Measurements from ENCODE around the gene AK9.

AK9 gene

DNA sequence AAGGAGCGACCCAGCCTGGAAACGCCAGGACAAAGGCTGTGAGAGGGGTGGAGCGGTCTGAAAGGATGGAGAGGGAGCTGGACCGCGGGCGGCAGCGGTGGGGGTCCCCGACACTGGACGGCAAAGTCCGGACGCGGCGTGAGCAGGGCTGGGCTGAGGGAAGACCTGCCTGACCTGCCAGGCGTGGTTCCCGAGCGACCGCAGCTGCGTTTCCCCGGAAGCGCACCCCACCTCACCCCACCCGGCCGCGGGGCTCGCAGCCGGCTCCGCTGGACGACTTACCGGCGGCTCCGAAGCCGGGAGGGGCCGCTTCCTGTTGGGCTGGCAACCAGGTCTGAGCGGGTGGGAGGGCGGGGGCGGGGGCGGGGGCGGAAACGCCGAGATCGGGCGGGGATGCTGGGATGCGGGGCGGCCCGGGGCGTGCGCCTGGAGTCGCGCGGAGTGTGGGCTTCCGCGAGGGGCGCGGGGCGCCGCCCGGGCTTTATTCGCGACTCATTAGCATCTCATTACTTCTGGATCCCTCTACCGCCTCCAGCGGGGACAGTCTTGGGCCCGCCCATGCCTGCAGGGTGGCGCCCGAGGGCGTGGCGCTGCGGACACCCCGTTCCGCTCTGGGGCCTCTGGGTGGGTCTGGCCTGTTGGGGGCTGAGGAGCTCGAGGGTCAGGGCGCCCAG lies 235.4 kb downstream of the AK9 start, which contains the start of gene MICAL1:
TSS of gene MICAL1 (minus strand) at position 336 of the 674 bp plus-strand sequence. CDS start 1,576 bp downstream, outside the sequence.
- FAIRE-seq = no peak

DNA sequence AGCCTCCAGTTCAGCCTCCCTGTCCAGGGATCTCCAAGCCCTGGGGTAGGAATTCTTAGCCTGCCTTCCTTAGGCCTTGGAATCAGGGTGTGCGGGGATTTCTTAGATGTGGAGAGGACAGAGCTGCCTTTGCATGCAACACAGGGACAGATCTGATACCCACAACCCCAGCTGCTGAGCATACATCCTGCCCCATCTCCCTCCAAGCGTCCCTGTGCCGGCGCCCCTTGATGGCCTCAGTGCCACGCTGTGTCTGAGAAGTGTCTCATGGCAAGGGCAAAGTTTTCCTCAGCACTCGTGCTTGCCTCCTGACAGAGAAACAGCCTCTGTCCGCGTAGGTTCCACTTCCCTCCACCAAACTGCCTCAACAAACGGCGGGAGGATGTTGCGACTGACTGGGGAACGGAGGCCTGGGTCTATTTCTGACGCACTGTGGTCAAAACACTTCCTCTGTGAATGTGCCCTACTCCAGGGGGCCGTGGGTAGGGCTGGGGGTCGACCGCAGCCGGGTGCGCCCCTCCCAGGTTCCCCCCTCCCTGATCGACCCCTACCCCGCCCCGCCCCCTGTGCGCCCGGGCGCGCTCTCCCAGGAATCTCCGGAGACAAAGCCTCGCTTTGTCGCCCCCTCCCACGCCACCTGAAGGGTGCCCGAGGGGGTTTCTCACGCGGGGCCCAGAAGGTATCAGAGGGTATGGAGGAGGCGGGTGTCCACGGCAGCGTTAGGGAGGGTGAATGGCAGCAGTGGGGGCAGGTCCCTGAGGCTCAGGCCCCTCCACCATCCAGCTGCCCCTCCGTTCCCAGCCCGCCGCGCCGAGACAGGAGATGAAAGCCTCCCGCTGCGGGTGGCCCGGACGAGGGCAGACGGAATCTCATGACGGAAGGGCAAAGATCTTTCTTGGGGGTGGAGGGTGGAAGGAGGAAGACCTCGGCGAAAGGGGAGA lies 236.2 kb downstream of the AK9 start:
- no peak for FAIRE-seq

DNA sequence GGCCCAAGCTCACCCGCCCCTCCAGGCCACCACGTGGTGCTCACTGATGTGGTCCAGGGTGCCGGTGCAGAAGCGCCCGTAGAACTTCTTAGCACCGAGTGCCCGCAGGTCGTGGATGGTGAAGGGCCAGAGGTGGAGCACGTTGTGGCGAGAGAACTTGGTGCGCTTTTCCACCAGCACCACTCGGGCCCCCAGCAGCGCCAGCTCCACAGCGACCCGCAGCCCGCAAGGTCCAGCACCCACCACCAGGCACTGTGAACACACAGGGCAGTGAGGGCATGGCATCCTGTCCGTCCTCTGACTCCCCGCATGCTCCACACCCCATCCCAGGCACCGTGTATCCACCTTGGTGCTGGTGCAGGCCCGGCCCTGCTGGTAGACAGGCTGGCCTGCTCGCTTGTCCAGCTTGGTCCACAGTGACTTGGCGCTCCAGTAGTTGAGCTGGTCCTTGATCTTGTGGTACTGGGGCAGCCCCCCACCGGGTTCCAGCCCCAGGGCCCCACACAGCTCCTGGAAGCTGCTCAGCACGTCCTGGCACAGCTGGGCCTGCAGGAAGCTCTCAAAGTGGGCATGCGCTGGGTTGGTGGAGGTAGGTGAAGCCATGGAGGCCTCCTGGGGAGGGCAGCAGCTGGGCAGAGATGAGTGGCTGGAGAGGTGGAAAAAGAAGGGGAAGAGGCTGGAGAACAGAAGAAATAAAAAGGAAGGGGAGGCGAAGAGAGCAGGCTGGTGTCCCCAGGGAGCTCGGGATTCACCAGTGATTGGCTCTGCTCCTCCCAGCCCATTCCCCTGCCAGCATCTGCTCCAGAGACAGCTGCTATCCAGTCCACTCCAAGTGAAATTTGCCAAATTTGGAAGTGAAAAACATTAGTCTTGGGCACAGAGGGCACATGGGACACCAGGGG lies 237.2 kb downstream of the AK9 start:
- FAIRE-seq = no peak

DNA sequence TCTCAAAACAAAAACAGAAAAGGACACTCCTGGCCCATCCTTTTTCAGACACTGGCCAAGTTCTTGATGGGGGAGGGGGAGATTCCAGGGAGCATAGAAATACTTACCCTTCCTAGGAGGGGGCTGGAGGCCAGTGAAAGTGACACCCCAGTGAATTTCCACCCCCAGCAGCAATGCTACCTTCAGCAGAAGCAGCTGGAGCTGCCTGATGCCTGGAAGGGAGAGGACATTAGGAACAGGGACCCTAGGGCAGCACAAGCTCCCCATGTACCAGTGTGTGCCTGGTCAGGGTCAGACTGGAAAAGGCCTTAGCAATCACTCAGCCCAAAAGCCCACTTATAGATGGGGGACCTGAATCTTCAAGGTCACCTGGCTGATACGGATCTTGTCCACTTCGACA lies 237.8 kb downstream of the AK9 start:
- FAIRE-seq = no peak

DNA sequence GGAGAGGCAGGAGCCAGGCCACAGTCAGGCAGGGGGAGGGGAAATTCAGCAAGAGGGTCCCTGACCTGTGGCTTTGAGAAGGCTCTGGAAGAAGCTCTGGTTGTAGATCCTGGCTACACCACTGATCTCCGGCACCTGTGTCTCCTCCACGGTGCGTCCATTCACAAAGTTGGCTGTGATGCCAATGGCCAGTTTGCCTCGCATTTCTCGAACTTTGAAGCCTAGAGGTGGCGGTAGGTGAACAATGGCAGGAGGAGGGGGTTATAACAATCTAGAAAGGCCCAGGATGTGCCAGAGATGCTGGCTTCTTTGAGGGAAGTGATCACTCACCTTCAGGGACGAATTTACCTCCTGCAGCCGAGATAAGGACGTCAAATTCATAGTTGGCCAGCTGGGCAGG lies 238.8 kb downstream of the AK9 start:
- FAIRE-seq = no peak

DNA sequence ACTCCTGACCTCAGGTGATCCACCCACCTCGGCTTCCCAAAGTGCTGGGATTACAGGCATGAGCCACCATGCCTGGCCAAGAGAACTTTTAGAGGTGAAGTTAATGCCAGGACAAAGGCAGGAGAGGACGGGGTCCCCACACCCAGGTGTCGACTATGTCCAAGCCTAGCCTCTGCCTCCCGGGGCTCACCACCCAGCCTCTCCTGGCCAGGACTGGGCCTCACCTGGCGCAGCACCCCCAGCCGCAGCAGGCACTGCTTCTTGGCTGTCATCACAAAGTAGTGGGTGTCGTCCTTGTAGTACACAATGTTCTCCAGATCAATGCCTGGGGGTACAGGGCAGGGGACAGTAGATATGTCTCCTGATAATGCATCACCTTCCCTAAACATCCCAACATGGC lies 239.6 kb downstream of the AK9 start:
- FAIRE-seq = no peak

DNA sequence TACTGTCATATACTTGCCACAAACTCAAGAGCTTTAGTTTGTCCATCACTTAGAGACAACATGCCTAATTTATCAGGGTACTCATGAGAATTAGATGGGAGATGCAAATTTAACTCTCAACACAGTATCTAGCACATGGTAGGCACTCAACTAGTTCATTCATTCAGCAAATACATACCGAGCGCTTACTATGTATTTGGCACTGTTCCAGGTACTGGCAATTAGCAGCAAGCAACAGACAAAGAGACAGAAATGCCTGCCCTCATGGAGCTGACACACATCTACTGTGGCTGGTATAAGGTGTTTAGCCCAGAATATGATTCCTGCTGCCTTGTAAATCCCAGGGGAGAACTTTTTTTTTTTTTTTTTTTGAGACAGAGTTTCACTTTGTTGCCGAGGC lies 240.2 kb downstream of the AK9 start:
- no peak for FAIRE-seq

DNA sequence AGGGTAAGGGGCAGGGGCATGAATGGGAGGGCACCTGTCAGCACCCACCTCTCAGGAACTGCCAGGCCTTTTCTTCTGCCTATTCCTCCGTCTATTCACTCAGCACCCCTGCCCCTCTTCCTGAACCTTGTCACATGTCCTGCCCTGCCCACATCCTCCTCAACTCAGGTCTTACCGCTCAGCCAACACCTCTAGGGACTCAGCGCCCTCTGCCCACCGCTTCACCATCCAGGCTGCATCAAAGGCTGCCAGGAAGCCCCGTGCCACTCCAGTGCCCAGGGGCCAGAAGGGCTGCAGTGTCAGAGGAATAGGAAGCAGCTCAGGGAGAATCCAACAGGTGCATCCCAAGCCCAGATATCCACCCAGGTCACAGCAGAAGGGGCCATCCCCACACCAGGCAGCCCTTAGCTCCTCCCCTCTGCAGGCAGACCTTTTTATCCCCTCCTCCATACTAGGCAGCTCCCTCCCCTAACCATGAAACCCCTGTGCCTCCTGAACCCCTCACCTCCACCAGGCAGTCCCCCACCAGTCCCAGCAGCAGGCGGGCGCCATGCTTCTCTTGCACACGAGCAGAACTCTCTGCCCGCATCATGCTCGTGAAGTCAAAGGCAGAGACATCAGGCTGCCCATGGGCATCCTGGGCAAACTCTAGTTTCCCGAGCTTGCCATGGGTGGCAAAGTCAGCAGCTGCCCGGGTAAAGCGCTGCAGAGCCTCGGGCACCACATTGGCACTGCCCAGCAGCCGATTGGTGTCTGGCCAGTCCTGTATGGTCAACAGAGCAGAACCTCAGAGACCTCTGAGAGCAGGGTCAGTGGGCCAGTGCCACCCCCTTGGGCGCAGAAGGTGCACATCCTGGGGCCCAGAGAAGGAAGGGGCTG lies 241.0 kb downstream of the AK9 start:
- no peak for FAIRE-seq

DNA sequence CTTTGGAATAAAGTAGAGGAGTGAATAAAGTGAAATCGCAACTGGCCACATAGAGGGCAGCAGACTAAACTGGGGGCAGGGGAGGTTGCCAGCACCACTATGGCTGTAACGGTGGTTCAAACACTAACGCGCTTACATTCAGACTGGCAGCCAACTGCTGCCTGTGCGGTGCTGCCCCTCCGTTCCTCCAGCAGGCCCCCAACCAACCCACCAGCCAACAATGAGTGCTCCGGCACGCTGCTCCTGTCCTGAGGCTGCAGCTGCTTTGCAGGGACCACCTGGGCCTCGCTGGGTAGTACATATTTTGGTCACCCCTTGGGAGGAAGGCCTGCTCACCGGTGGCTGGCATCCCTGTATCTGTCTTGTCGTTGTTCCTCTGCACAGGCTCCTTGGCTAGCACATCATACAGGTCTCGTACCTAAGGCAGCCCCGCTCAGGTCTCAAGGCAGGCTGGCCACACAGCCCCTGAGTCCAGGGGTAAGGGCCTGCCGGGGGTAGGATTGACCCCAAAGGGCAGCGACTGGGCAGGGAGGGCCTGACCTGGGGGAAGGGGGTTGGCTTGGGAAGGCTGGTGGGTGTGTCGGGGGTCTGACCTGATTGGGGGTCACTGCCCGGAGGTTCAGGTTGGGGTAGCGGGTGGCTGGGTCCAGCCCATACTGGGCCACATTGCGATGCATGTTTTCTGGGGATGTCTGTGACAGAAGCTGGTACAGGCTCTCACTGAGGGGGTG lies 241.8 kb downstream of the AK9 start:
- FAIRE-seq = no peak

DNA sequence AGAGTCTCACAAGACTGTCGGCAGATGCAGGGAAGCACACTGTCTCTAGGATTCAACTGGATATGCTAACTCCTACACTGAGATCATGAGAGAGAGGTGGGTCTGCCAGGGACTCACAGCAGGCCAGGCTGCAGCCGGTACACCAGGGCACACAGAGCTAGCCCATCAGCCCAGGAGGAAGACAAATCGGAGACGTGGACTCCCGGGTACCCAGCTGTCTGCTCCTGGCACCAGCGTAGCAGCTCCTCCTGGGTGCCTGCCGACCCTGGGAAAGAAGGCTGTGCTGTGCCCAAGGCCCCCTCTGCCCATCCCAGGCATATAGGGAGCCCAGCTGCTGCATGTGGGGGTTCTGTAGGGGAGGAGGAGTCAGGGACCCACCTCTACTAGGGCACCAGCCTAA lies 242.4 kb downstream of the AK9 start:
- no peak for FAIRE-seq

DNA sequence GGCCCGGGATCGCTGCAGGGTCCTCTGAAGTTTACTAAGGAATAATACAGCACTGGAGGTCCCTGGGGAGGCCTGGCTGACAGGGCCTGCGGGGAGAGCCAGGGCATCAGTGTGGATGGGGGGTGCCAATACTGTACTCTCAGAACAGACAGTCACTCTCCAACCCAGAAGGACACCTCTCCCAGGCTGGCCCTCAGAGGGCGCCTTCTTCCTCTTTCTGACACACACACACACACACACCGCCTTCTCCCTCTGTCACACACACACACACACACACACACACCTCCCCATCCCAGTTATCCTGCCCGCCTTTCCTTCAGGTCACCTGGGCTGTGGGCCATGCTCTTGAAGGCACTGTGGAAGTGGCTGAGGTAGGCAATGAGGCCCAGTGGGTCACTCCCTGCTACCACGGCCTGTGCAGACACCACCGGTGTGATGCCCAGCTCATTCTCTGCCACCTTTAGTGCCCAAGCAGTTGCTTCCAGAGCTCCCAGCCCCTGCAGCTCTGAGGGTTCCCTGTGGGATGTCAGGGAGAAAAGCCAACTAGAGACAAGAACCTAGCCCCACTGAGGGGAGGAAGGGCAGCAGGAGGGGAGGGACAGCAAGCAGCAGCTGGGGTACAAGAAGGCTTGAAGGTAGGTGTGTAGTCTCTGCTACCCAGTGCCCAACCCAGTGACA lies 243.0 kb downstream of the AK9 start:
- FAIRE-seq = no peak

DNA sequence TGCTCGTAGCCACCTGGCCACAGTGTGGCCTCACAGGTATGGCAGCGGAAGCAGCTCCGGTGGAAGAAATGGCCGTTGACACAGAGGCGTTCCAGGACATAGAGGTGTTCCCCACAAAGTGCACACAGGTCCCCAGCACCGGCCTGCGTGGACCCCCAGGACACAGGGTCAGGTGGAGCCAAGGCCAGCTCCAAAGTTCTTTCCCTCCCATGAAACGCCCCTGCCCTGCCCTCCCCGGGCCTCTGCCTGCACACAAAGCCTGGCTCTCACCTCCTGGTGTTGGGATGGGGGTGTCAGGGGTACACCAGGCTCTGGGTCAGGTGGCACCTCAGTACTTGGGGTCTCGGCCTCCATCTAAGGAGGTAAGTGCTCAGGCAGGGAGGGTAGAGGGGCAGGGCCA lies 243.9 kb downstream of the AK9 start:
- no peak for FAIRE-seq

DNA sequence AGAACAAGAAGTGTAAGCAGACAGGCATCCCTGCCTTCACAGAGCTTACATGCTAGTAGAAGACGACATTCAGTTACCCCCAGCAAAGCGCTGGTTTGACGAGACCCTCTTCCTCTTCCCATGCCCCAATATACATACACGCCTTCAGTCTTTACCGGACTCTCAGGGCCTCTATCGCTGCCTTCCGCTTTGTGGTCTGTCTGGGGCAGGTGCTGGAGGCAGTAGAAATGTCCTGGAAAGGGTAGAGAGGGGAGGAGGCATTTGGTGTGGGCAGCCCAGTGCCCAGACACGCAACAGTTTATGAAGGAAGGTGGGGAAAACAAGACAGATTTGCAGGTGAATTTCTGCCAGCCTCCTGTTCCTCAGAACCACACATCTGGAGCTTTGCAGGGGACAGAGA lies 244.5 kb downstream of the AK9 start:
- no peak for FAIRE-seq

DNA sequence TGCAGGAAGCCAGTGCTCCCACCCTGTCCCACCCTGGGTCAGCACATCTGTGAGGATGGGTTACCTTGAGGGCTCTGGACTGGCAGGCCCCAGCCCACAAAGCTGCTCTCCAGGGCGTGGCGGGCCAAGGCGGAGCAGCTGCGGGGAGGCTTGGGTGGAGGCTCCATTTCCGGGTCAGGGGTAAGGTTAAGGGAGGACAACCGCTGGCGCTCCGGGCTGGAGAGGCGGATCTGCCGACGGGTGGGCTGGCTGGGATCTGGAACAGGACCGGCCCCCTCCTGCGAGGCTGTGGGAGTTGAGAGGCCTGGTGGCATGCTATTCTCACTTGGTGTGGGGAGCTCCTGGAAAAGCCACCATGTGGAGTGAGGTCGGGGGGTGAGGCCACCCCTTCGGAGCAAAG lies 244.9 kb downstream of the AK9 start:
- FAIRE-seq = no peak

DNA sequence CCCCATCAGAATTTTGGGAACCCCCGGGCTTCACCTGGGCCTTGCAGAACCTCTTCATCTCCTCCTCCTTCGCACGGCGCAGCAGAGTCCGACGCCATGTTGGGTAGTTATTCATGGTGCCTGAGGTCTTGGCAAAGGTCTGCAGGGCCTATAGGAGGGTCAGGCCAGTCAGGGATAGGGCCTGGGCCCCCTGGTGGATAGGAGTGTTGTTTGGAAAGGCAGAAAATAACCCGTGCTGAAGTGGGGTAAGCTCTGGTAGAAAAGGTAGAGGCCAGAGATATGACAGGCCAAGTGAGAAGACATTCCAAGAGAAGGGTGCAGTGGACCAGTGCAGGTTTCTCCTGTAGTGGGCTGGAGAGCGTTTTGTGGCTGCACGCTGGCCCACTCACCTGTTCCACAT lies 245.6 kb downstream of the AK9 start:
- FAIRE-seq = no peak

DNA sequence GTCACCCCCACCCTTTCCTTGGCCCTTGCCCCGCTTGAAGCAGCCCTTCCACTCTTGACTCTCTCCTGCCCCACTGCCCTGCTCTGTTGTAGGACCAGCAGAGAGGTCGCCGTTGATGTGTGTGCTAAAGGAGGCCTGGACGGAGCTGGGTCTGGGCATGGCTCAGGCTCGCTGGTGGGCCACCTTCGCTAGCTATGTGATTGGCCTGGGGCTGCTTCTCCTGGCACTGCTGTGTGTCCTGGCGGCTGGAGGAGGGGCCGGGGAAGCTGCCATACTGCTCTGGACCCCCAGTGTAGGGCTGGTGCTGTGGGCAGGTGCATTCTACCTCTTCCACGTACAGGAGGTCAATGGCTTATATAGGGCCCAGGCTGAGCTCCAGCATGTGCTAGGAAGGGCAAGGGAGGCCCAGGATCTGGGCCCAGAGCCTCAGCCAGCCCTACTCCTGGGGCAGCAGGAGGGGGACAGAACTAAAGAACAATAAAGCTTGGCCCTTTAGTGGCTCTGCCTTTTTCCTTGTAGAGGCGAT lies 247.5 kb downstream of the AK9 start:
- FAIRE-seq = no peak

Data from islet of Langerhans (tissue), 1 donor.